Right hindlimb (tissue), 1 donor: Measurements from ENCODE around the gene NEK10.
"Not testable (repeated sequence)": the region's sequence is repeated elsewhere in the genome, so short reads cannot be mapped to it uniquely, and the experiment has no call there.

ENCODE experiments used
- DNase-seq: peaks from one replicate; pipeline ENCODE4 v3.0.0-alpha.2; 2018

The NEK10 gene

DNA sequence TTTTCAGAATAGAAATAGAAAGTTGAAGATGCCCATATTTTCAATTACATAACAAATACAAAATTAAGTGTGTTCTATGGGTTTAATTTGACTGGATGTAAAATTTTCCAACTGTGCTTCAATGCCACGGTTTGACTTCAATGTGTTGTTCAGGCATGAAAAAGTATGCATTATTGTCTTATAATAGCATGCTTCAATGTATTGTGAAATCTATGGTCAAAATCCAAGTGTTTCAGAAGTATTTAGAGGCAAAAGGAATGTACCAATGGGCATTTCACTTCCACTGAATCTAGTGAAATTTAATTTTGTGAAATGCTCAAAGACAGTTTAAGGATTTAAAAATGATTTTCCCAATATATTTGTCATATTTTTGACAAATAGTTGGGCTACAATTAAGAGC, 16.0 kb downstream of the NEK10 start:
- no peak for DNase-seq

DNA sequence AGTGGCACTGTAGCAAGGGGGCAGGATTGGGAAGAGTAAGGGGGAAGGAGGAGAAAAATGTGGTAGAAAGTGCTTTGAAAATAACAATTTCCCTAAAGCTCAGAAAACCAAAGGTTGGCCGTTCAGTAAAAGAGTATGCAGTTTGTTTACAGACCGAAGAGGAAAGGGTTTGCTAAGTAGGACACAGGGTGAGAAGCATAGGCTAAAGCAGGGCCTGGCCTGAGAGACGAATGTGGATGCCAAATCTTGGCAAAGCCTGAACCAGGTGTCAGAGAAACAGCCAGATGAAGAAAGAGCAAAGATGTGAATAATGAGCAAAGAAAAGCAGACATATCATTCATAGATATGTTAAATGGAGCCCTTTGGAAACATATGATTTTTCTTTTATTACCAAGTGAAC, 17.1 kb downstream of the NEK10 start:
- DNase-seq = no peak

DNA sequence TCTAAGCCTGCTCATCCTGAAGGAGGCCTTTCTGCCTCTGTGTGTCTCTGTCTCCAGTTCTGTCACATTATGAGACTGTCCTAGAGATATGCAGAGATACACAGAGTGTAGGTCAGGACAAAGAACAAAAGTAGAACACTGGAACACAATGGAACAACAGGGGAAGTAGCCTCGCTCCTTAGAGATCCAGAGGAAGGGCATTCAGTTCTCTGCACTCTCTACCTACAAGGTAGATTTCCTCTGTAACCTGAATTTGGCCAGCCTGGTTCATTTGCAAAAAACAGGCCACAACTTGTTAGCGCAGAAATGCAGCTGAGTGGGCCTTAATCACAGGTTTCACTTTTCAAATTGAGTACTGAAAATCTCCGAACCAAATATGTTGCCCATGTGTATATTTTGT, 19.4 kb downstream of the NEK10 start:
- DNase-seq = no peak

DNA sequence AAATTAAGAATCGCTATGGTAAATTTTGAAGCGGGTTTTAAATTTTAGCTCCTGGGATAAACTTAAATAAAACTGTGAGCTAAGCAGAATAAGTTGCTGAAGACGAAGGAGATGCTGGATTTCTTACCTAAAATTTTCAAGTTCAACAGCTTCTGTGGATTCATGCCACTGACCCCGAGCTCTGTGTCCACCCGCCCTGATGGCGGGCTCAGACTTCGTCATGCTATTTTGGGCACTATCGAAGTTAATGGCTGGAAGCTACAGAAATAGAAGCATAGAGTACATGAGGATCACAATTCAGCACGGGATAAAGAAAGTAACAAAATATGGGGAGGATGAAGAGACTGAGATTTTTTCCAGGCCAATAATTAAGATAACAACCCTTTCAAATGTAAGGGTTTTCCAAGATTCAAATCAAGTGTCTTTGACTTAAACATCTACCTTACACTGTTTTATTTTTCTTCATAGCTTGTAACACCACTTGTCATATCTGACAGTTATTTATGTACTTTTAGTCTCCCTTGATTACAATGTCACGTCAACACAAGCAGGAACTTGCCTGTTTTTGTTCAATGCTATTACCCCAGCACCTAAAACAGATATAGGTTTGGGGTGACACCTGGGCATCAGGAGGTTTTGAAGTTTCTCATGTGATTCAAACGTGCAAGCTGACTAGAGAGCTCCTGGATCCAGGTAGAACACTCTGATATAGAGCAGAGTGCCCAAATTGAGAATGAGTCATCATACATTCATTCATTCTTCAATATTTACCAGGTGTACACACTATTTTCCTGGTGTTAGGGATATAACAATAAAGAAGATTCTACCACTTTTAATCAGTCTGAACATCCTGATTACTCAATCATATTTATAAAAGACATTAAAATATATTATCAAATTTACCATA, 23.0 kb downstream of the NEK10 start:
- DNase-seq = no peak

DNA sequence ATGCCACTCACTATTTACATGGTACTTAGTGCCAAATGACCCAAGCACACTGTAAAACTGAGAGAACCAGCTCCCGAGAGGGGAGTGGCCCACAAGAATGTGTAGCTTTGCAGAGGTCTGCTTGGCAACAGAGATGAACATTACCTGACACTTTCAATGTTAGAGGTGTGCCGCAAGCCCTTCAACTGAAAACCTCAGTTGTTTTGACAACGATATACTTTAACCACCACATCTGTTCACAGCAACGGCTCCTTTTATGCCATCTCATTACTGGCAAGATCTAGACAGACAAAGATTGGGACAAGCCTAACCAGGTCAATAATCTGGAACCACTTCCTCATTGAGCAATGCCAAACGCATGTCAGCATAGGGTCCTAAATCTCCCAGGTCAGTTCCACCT, 23.7 kb downstream of the NEK10 start:
- no peak for DNase-seq

DNA sequence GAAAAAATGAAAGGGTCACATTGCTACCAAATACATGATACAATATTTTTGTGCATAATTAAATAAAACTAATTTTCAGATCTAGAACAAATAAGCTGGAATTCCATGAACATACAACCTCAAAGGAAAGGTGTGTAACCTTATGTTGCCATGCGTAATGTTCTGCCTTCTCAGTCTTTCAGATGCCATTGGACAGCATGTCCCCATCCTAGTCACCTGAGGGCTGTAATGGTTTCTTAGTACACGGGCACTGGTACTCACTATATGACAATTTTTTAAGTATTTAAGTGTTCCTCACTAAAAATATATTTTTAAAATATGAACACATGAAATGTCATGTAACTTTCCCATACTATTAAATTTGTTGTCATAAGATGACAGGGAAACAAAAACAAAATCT, 24.1 kb downstream of the NEK10 start:
- no peak for DNase-seq

DNA sequence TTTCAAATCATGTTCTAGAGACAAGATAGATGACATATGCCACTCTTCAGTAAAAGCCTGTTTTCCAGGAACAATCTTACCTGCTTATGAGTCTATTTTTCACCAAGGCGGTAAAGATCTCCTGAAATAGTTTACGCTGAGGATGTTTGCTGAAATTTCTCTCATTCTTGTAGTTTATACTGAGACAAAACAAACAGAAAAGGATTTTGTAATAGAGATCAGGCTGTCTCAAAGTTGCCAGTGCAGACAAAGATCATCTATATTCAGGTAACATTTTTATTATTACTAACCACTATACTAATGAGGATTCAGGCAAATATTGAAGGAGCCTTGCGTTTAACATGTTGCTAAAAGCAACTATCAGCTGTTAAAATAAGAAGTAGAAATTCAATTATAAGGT, 25.0 kb downstream of the NEK10 start:
- no peak for DNase-seq

DNA sequence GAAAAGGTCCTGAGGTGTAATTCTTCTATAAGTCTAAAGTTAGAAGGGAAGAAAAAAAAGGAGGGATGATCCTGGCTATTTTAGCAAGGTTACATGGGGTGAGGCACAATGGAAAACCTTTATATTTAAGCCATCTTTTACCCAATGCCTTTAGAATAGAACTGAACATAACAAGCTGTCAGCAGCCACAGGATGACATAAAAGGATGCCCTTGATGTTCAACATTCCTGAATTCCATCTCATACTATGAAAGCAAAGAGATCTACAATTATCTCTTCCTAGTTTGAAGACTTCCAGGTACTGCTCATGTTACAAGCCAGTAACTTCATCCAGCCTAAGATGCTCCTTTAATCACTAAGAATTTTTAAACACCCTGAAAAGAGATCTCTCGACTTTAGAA, 26.9 kb downstream of the NEK10 start:
- no peak for DNase-seq

DNA sequence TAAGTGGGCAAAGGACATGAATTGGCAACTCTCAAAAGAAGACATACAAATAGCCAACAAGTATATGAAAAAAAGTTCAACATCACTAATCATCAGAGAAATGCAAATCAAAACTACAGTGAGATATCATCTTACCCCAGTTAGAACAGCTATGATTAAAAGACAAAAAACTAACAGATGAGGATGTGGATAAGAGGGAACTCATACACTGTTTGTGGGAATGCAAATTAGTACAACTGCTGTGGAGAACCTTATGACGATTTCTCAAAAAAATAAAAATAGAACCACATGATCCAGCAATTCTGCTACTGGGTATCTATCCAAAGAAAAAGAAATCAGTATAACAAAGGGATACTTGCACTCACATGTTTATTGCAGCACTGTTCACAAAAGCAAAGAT, 28.6 kb downstream of the NEK10 start:
- no peak for DNase-seq

DNA sequence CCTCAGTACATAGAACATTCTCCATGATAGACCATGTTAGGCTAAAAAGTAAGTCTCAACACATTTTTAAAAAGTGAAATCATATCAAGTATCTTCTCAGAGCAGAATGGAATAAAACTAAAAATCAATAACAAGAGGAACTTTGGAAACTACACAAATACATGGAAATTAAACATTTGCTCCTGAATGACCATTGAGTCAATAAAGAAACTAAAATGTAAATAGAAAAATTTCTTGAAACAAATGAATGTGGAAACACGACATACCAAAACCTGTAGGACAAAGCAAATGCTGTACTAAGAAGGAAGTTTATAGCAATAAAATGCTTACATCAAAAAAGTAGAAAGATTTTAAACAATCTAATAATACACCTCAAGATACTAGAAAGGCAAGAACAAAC, 33.6 kb downstream of the NEK10 start:
- DNase-seq = no peak

DNA sequence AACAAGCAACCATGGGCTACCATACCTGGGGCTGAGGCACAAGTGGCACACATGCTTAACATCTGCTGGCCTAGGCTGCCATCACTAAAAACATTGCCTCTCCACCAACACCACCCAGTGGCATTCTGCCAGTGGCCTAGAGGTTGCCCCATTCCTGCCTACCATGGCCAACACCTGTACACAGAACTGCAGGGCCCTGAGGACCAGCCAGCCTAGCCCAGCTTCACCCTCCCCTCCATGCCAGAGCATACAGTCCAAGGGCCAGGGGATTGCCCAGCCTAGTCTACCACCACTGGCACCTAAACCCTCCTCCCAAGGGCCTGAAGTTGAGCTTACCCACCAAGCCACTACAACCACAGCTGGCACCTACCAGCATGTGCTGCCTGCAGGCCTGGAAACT, 35.3 kb downstream of the NEK10 start:
- no peak for DNase-seq

DNA sequence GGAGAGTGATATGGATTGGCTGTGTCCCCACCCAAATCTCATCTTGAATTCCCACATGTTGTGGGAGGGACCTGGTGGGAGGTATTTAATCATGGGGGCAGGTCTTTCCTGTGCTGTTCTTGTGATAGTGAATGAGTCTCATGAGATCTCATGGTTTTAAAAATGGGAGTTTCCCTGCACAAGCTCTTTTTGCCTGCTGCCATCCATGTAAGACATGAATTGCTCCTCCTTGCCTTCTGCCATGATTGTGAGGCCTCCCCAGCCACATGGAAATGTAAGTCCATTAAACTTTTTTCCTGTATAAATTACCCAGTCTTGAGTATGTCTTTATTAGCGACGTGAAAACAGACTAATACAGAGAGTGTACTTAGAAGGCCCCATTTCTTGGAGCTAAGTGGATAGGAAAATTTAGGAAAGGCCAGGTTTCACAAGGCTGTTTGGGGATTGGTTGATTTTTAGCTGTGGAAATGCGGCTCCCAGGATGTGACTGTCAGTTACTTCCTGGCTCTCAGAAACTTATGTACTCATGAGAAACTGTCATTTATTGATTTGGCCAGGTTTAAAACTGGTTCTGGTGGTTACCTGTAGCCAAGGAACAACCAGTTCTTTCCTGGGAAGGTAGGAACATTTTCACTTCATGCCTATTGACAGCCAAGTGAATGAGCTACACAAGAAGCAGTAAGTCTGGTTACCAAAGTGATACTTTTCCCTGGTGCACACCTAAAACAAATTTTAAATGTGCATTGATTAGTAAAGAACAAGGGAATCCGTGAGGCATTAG, 40.0 kb downstream of the NEK10 start:
- DNase-seq = not testable (repeated sequence)

DNA sequence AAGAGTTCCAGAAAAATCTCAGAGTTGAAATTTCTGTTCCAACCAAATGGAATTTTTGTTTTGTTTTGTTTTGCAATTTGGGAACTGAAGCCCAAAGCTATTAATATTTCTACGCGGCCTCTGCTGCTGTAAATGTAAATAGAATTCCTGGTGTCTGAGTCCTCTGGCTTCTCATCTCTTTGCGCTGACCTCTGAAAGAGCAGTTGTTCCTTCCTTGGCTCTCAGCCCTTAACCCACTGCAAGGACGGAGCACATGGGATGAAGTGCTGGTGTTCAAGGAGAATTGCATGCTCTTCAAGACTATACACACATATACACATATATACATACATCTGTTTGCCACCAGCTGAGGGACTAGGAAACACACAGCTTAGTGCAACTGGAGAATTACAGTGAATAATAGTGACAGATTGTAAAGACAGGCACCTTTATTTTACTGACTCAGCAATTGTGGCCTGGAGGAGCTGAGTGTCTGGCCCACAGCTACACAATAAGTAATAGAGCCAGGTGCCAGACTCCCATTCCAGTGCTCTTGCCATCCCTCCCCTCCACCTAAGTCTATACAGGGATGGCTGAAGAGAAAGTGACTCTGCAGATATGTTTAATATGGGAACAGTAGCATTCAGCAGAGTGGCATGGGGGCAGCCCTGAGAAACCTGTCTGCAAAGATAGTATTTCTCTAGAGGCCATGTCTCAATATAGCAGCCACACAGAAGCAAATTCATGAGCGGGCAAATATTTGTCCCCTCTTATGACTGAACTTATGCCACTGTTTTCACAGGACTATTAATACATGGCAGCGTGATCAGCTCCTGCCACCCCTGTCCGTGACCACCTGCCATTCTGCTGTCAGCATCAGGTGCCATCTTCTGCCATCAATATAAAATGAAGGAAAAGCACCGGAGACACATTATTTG, 42.3 kb downstream of the NEK10 start:
- peak; percentile 59 for DNase-seq

DNA sequence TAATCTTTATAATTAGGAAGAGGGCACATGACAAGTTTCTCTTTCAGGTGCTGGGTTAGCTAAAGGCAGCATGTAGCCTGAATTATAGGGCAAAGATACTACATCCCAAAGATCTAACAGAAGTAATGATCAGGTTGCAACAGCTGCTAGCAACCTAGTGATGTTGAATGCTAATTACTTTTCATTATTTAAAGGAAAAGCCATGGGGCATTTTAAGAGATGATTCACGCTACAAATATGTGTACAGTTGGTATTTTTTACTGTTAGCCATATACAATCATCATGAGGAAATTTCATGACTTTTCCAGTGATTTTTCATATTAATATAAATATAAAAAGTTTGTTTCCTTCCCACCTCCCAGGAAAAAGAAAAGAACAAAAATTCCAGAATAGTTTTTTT, 43.0 kb downstream of the NEK10 start:
- no peak for DNase-seq

DNA sequence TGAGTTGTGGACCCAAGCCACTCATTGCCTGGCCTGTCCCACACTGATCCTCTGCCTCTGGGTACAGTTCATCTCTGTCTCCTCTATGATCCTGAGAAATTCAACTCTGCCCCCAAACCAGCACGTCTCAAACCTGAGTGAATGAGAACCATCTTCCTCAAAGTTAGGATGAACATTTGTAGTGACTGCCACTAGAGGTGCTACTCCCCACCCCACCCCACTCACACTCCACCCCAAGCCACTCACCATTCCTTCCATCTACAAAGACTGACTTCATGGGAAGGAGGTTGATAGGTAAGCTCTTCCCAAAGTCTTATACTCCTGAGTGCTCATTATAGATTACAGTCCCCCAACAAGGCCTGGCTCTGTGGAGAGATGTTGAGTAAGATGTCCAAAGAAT, 43.8 kb downstream of the NEK10 start:
- DNase-seq = no peak

DNA sequence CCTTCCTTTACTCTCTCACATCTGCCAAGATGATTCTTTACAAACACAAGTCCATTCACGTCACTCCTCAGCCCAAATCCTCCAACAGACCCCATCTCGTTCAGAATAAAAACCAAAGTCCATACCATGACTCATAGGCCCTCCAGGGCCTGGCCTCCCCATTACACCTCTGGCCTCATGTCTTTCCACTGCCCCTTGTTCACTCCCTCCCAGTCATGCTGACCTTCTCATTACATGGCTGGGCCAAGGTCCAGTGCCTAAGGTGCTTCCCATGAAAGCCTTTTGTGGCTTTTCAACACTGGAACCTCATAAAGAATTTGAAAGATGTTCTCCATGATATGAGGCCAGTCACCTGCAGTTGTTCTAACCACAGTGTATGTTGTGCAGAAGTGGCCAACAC, 44.5 kb downstream of the NEK10 start:
- DNase-seq = no peak

DNA sequence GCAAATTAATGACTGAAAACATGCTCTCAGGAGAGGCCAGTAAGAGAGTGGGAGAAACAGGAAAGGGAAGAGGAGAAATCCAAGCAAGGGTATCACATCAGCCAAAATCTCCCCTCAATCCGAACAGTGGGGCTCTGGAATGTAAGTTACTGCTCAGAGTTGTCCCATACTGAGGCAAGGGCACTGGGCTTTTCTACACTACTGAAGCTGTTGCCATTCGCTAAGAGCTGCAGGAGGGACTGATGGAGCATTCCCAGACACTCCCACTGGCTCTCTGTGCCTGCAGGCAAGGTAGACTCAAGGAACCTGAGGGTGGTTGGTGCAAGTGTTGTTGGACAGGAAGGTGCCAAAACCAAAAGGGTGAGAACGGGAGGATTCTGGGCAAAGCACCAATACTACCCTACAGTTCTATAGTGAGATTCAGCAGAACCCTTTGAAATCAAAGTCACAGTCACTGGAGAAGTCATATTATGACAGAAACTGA, 46.1 kb downstream of the NEK10 start:
- no peak for DNase-seq

DNA sequence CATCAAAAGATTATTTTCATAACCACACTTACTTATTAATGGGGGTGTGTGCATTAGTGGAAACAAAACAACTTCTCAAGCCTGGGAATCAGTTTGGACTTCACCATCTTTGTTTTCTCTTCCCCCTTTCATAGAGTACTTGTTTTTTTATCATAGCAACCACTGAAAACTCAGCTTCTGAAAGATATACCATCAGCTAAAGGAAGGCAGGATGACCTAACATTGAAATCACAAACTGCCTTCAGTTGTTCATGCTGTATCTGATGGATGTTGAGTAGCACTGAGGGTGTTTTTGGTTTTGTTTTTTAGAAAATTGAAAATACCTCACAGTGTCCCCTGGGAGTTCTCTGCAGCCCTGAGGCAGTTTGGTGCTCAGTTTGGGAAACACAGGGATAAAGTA, 46.5 kb downstream of the NEK10 start:
- no peak for DNase-seq

DNA sequence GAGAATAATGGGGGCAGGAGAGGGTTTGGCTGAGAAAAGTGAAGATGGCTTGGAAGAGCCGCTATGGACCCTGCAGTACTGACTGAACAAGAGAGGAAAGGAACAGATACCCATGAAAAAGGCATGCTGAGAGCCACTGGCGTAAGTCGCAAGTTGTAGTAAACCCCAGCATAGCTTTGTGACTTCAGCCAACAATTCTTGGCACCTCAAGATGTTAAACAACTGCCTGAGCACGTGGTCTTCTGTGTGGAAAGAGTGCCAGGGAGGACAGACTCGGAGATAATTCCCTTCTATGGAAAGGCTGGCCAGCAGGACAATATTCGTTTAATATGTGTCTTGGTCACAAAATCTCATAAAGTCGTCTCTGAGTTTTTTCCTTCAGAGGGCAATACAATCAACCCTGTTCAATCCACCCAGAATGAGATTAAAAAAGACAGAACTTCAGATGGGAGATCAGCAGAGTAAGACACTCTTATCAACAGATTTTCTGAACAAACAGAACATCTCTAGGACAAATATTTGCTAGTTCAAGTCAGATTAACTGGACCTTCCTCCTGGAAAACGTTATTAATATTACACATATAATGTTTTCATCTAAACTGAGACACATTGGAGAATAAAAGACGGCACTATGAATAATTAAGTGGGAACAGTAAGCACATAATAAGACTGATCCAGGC, 49.2 kb downstream of the NEK10 start:
- no peak for DNase-seq

DNA sequence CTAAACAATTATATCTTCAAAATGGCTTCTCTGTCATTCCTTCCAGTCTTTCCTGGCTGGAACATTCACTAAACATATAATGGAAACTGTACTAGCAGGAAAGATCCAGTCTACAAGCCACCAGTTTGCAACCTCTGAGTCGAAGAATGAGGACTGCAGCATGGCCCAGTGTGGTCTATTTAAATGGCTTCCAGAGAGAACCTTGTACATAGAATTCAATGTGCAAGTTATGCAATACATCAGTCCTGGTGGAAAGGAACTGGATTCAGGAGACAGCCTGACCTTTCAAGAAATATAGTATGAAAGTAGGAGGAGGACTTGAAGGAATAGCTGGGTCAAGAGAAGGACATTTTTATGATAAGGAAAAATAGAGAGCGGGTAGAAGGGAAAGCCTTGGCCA, 49.9 kb downstream of the NEK10 start:
- no peak for DNase-seq

DNA sequence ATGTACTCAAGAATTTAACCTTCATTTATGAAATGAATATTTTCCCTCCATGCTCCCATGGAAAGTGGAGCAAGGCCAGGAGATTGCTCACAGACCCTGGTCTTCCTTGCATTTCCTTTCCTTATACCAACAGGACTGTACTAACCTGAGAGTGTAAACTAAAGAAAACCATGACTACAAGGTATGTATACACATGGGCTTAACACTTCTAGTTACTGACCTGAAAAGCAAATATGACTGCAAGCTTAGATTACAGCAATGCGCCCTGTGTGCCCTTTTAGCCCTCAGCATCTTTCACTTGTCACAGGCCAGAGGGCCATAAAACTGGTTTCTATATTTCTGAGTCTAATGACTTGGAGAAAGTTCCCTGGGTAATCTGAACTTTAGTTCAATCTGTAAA, 52.1 kb downstream of the NEK10 start:
- no peak for DNase-seq

DNA sequence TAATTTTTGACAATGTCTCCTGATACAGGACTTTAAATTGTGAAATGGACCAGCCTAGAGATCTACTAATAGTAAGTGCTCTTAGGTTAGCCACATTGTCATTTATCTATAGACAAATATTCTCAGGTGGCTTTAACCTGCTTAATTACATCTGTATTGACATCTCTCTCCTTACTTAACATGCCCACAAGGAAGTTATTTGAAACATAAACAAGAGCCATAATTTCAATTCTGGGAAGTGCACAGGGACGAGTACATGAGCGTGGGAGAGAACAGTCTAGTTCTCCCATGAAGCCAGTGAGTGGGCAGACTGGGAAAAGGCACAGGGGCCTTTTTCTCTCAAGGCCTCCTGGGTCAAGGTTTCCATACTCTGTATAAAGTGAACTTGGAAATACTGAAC, 54.2 kb downstream of the NEK10 start:
- DNase-seq = no peak
